Uterus (tissue), 4 donors: ENCODE data around the gene C2CD4A. TPM values are rescaled to one million over a fixed set of nuclear protein-coding genes. Genes with fewer than 3 reads are reported as not detected.

ENCODE experiments used
- DNase-seq, 2 donors: peaks; one replicate each; pipeline ENCODE4 v3.0.0-alpha.2; 2019 to 2020
- H3K27ac ChIP-seq, 2 donors: fragments of 200-600 bp; sonication (generic); 1 replicate in 1 of 2; 2 replicates in 1 of 2; pipeline ENCODE4 v1.5.1; 2016 to 2018
- H3K27me3 ChIP-seq, 2 donors: fragments of 200-600 bp; sonication (generic); one replicate each; pipeline ENCODE4 v1.5.1; 2018 to 2019; ENCODE audit warnings: control low read depth in 1 of 2
- H3K36me3 ChIP-seq, 2 donors: fragments of 200-600 bp; sonication (generic); one replicate each; pipeline ENCODE4 v1.5.1; 2019; ENCODE audit warnings: control low read depth in 1 of 2
- H3K4me1 ChIP-seq, 2 donors: fragments of 200-600 bp; sonication (generic); one replicate each; pipeline ENCODE4 v1.5.1; 2018 to 2019; ENCODE audit warnings: control low read depth in 1 of 2
- H3K4me3 ChIP-seq, 2 donors: fragments of 200-600 bp; sonication (generic); 1 replicate in 1 of 2; 2 replicates in 1 of 2; pipeline ENCODE4 v1.5.1; 2018 to 2019; ENCODE audit warnings: mild to moderate bottlenecking in 1 of 2
- H3K9me3 ChIP-seq, 2 donors: fragments of 200-600 bp; sonication (generic); one replicate each; pipeline ENCODE4 v1.5.1; 2019; ENCODE audit warnings: control low read depth in 1 of 2
- CTCF ChIP-seq, 4 experiments: fragments of 200-600 bp in 2 of 4; fragments of 450-650 bp in 2 of 4; sonication (generic) in 2 of 4; IDR thresholded peaks; one replicate each; pipeline ENCODE4 v1.5.1; 2016 to 2019; ENCODE audit warnings: antibody characterized with exemption in 4 of 4, mild to moderate bottlenecking in 2 of 4, moderate library complexity in 1 of 4
- POLR2A ChIP-seq, 2 donors: fragments of 450-650 bp; IDR thresholded peaks; one replicate each; pipeline ENCODE4 v1.6.1; 2016; ENCODE audit warnings: antibody characterized with exemption in 2 of 2, mild to moderate bottlenecking in 1 of 2, moderate library complexity in 1 of 2
- intact Hi-C: fragments of 100-400 bp; cut with DNase I; formaldehyde crosslinking; loops from one replicate; pipeline ENCODE4 v1.15.1; 2023; ENCODE audit warnings: low total_unique reads
- total RNA-seq, 4 donors: library from RNA; depleted of rRNA in 3 of 4; stranded (reverse); fragments of >200 nt in 3 of 4; gene quantifications; one replicate each; pipeline versions ENCODE4 v1.1.0 to v1.2.4, GENCODE V29; 2014 to 2023
- donor health status: DM: yes; HTN: yes; CAD: no.

The C2CD4A gene
- under 1 TPM in 1 of 4 donors, not detected in 3; 0.21 TPM for total RNA-seq

GRCh38 chr15:62066663-62067447, at the start of gene C2CD4A:
C2CD4A (plus strand) TSS chr15:62066977; CDS start chr15:62067614, 637 bp downstream.
- H3K4me1 ChIP-seq: peaks cover 0 to 5% of the 10 kb centered on the region in 2 donors
- intact Hi-C loops: no loop called here
- H3K36me3 ChIP-seq: no peaks in the 10 kb centered on the region
- no peaks in the 10 kb centered on the region for H3K9me3 ChIP-seq
- H3K27ac ChIP-seq: peak within 1 kb of the TSS; percentile 26 to 38
- peak; percentile 59 for DNase-seq
- no peaks in the 10 kb centered on the region for H3K27me3 ChIP-seq
- TF ChIP-seq POLR2A (IDR thresholded peaks at IDR 0.05) (peak in 1 of 2 donors; percentile 30), CTCF (IDR thresholded peaks at IDR 0.05) (peak in 2 of 4 experiments; percentile 29 to 46)
- peak within 1 kb of the TSS; percentile 21 to 47 for H3K4me3 ChIP-seq

- TF ChIP-seq CTCF (IDR thresholded peaks at IDR 0.05) (no peak), POLR2A (IDR thresholded peaks at IDR 0.05) (no peak)
- no peak overlapping the region for H3K4me3 ChIP-seq
- no peaks in the 10 kb centered on the region for H3K9me3 ChIP-seq
- no peaks in the 10 kb centered on the region for H3K4me1 ChIP-seq
- DNase-seq: no peak
- no peaks in the 10 kb centered on the region for H3K27me3 ChIP-seq
- H3K36me3 ChIP-seq: no peaks in the 10 kb centered on the region
- intact Hi-C loops: no loop called here
- H3K27ac ChIP-seq: no peak overlapping the region
Measured at GRCh38 chr15:62020576-62021160, 46.1 kb upstream of the C2CD4A start.

- Histone ChIP-seq H3K4me3 (no peak overlapping the region), H3K9me3 (no peaks in the 10 kb centered on the region), H3K27me3 (no peaks in the 10 kb centered on the region), H3K4me1 (no peaks in the 10 kb centered on the region), H3K27ac (no peak overlapping the region), H3K36me3 (no peaks in the 10 kb centered on the region)
- intact Hi-C loops: no loop called here
- DNase-seq: no peak
- TF ChIP-seq CTCF (IDR thresholded peaks at IDR 0.05) (no peak), POLR2A (IDR thresholded peaks at IDR 0.05) (no peak)
Measured at GRCh38 chr15:62021991-62022600, 44.7 kb upstream of the C2CD4A start.

GRCh38 chr15:62026487-62027262, 40.1 kb upstream of the C2CD4A start:
- no peaks in the 10 kb centered on the region for H3K4me1 ChIP-seq
- H3K27ac ChIP-seq: no peak overlapping the region
- no peaks in the 10 kb centered on the region for H3K9me3 ChIP-seq
- TF ChIP-seq POLR2A (IDR thresholded peaks at IDR 0.05): no peak
- no peak for TF ChIP-seq CTCF (IDR thresholded peaks at IDR 0.05)
- no peak for DNase-seq
- no peaks in the 10 kb centered on the region for H3K27me3 ChIP-seq
- intact Hi-C loops: no loop called here
- H3K36me3 ChIP-seq: no peaks in the 10 kb centered on the region
- no peak overlapping the region for H3K4me3 ChIP-seq
